ENCODE data around the gene NDUFA3. TPM values are rescaled to one million over a fixed set of nuclear protein-coding genes. Genes with fewer than 3 reads are reported as not detected.

NDUFA3 gene
- total RNA-seq, 4 donors from 2014 or later, result 40.6 to 156 (median 45.7) TPM

GRCh38 chr19:54074851-54075250 lies 27.8 kb upstream of the NDUFA3 start:
- H3K27ac ChIP-seq, result no peak overlapping the region
- H3K9me3 ChIP-seq, result peaks cover 0 to 1% (median 0%) of the 10 kb centered on the region in 4 donors
- no peak for DNase-seq
- no peaks in the 10 kb centered on the region for H3K27me3 ChIP-seq
- TF ChIP-seq POLR2A (IDR thresholded peaks at IDR 0.05) (no peak), CTCF (IDR thresholded peaks at IDR 0.05) (no peak)
- H3K36me3 ChIP-seq, result no peaks in the 10 kb centered on the region
- H3K4me3 ChIP-seq, result no peak overlapping the region
- H3K4me1 ChIP-seq, result no peaks in the 10 kb centered on the region

- no peak for DNase-seq
- TF ChIP-seq CTCF (IDR thresholded peaks at IDR 0.05) (no peak), POLR2A (IDR thresholded peaks at IDR 0.05) (no peak)
- H3K4me1 ChIP-seq, result no peaks in the 10 kb centered on the region
- peaks cover 0 to 9% (median 0%) of the 10 kb centered on the region in 4 donors for H3K9me3 ChIP-seq
- H3K27ac ChIP-seq, result no peak overlapping the region
- no peak overlapping the region for H3K4me3 ChIP-seq
- H3K27me3 ChIP-seq, result no peaks in the 10 kb centered on the region
- no peaks in the 10 kb centered on the region for H3K36me3 ChIP-seq
Observed at GRCh38 chr19:54077334-54077733, 25.3 kb upstream of the NDUFA3 start.

GRCh38 chr19:54081032-54081431 lies 21.6 kb upstream of the NDUFA3 start, which contains the start of gene TARM1:
Gene TARM1, minus strand, starts transcription at chr19:54081365. Its CDS starts 25 bp downstream, at chr19:54081340.
- DNase-seq, result no peak
- Histone ChIP-seq H3K27ac (no peak within 1 kb of the TSS), H3K4me1 (no peaks in the 10 kb centered on the region), H3K4me3 (no peak within 1 kb of the TSS), H3K27me3 (no peaks in the 10 kb centered on the region), H3K9me3 (peaks cover 0 to 9% (median 0%) of the 10 kb centered on the region in 4 donors), H3K36me3 (no peaks in the 10 kb centered on the region)
- TF ChIP-seq CTCF (IDR thresholded peaks at IDR 0.05), result no peak
- no peak for TF ChIP-seq POLR2A (IDR thresholded peaks at IDR 0.05)

- Histone ChIP-seq H3K27me3 (no peaks in the 10 kb centered on the region), H3K27ac (no peak overlapping the region), H3K9me3 (peaks cover 0 to 9% (median 0%) of the 10 kb centered on the region in 4 donors), H3K4me3 (no peak overlapping the region), H3K4me1 (no peaks in the 10 kb centered on the region), H3K36me3 (no peaks in the 10 kb centered on the region)
- DNase-seq, result no peak
- TF ChIP-seq CTCF (IDR thresholded peaks at IDR 0.05) (no peak), POLR2A (IDR thresholded peaks at IDR 0.05) (no peak)
Observed at GRCh38 chr19:54084410-54084809, 18.2 kb upstream of the NDUFA3 start.

- TF ChIP-seq POLR2A (IDR thresholded peaks at IDR 0.05) (no peak), CTCF (IDR thresholded peaks at IDR 0.05) (no peak)
- peaks cover 0 to 13% (median 5%) of the 10 kb centered on the region in 4 donors for H3K4me1 ChIP-seq
- no peaks in the 10 kb centered on the region for H3K9me3 ChIP-seq
- H3K4me3 ChIP-seq, result no peak overlapping the region
- H3K36me3 ChIP-seq, result no peaks in the 10 kb centered on the region
- DNase-seq, result no peak
- no peak overlapping the region for H3K27ac ChIP-seq
- no peaks in the 10 kb centered on the region for H3K27me3 ChIP-seq
Observed at GRCh38 chr19:54094426-54095000, 8.1 kb upstream of the NDUFA3 start.

All from Peyer's patch (tissue), 4 donors.